Thyroid gland (tissue), 4 donors: ENCODE data around the gene NIM1K.

ENCODE experiments used
- POLR2A ChIP-seq, 2 donors: fragments of 450-650 bp; IDR thresholded peaks; one replicate each; pipeline ENCODE4 v1.6.1; 2017; ENCODE audit warnings: antibody characterized with exemption in 2 of 2, mild to moderate bottlenecking in 2 of 2, moderate library complexity in 1 of 2
- TF ChIP-seq, protein P1 (sequence below), 6 experiments: fragments of 200-600 bp in 3 of 6; fragments of 450-650 bp in 3 of 6; sonication (generic) in 3 of 6; IDR thresholded peaks; one replicate each; pipeline ENCODE4 v1.5.1; 2016 to 2019; ENCODE audit warnings: antibody characterized with exemption in 6 of 6, mild to moderate bottlenecking in 2 of 6, inconsistent platforms in 1 of 6, moderate library complexity in 1 of 6

DNA sequence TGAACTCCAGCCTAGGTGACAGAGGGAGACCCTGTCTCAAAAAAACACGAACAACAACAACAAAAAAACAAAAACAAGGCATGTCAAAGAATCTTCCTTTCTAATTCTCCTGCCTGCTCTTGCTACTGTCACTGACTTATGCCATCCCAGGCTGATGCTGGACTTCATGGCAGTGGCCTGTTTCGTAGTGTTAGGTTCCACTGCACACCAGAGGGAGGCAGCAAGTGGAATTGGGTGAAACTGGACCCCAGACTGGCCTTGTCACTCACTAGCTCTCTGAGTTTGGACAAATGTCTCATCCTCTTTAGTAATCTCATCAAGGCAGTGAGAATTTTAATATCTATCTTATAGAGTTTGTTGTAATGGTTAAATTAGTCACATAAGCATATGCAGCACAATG is 12.9 kb downstream of the NIM1K start:
- TF ChIP-seq POLR2A (IDR thresholded peaks at IDR 0.05) = no peak
- TF ChIP-seq, protein P1, sequence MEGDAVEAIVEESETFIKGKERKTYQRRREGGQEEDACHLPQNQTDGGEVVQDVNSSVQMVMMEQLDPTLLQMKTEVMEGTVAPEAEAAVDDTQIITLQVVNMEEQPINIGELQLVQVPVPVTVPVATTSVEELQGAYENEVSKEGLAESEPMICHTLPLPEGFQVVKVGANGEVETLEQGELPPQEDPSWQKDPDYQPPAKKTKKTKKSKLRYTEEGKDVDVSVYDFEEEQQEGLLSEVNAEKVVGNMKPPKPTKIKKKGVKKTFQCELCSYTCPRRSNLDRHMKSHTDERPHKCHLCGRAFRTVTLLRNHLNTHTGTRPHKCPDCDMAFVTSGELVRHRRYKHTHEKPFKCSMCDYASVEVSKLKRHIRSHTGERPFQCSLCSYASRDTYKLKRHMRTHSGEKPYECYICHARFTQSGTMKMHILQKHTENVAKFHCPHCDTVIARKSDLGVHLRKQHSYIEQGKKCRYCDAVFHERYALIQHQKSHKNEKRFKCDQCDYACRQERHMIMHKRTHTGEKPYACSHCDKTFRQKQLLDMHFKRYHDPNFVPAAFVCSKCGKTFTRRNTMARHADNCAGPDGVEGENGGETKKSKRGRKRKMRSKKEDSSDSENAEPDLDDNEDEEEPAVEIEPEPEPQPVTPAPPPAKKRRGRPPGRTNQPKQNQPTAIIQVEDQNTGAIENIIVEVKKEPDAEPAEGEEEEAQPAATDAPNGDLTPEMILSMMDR (IDR thresholded peaks at IDR 0.05) = no peak
